Activated CD8-positive, alpha-beta memory T cell treated with anti-CD3 and anti-CD28 coated beads for 36 hours (primary cell): ENCODE data around the gene CNPPD1. TPM values are rescaled to one million over a fixed set of nuclear protein-coding genes. Genes with fewer than 3 reads are reported as not detected.
"Not testable (repeated sequence)": the region's sequence is repeated elsewhere in the genome, so short reads cannot be mapped to it uniquely, and the experiment has no call there.

Experiments
- CTCF ChIA-PET: fragments of 350-600 bp; sonication (Branson Sonifier 250); formaldehyde crosslinking; loops from one replicate; lab custom pipeline; 2021; ENCODE audit warnings: antibody characterized with exemption; lab: Charles Lee
- POLR2A ChIA-PET: fragments of 350-600 bp; sonication (Branson Sonifier 250); formaldehyde crosslinking; loops from one replicate; lab custom pipeline; 2021; ENCODE audit warnings: antibody characterized with exemption; lab: Charles Lee
- total RNA-seq, 2 experiments: library from RNA; stranded (reverse); gene quantifications; one replicate each; pipeline ENCODE4 v1.2.3, GENCODE V29; 2021

The CNPPD1 gene
- total RNA-seq, 2 experiments from 2014 or later = 53.8 to 58.2 TPM

GRCh38 chr2:219210886-219211362, 34.2 kb upstream of the CNPPD1 start:
- CTCF ChIA-PET = interaction anchor here (0.7 to 2.5 kb wide), 14 partner anchors 10 to 361 kb away, joined by 3 to 9 read pairs (median 3); partner anchors contain the start of genes OBSL1 and SLC23A3
- POLR2A ChIA-PET = interaction anchor here (0.6 to 1.4 kb wide), 4 partner anchors 34 to 67 kb away, joined by 3 to 4 read pairs (median 4); partner anchors contain the start of genes GLB1L, NHEJ1 and STK16

- POLR2A ChIA-PET = interaction anchor here (0.6 to 1.0 kb wide), 2 partner anchors 40 to 173 kb away, joined by 3 to 4 read pairs; no protein-coding TSS in a partner anchor
Observed at GRCh38 chr2:219210196-219210885, 33.6 kb upstream of the CNPPD1 start.

GRCh38 chr2:219209236-219210195, 32.8 kb upstream of the CNPPD1 start:
- CTCF ChIA-PET = interaction anchor here (0.9 to 1.9 kb wide), 3 partner anchors 8 to 49 kb away, joined by 5 to 9 read pairs (median 7); partner anchors contain the start of gene NHEJ1
- POLR2A ChIA-PET = interaction anchor here (0.6 to 2.3 kb wide), 6 partner anchors 9 to 317 kb away, joined by 4 to 7 read pairs (median 4); partner anchors contain the start of gene ABCB6

More at GRCh38 chr2:219210196-219210885, 33.6 kb upstream of the CNPPD1 start:
- CTCF ChIA-PET = interaction anchor here (0.7 to 1.5 kb wide), 2 partner anchors 180 to 230 kb away, joined by 3 to 4 read pairs; no protein-coding TSS in a partner anchor

GRCh38 chr2:219207884-219208740, 31.4 kb upstream of the CNPPD1 start:
- ChIA-PET POLR2A (interaction anchor here (0.6 to 2.9 kb wide), 5 partner anchors 8 to 33 kb away, joined by 4 to 18 read pairs (median 7); partner anchors contain the start of genes ABCB6, ANKZF1, ATG9A and CNPPD1), CTCF (interaction anchor here (0.6 to 1.9 kb wide), 4 partner anchors 9 to 48 kb away, joined by 3 to 9 read pairs (median 6); partner anchors contain the start of gene NHEJ1)

GRCh38 chr2:219207134-219207883, 30.6 kb upstream of the CNPPD1 start:
- POLR2A ChIA-PET = interaction anchor here (0.6 to 2.9 kb wide), 11 partner anchors 11 to 47 kb away, joined by 3 to 18 read pairs (median 7); partner anchors contain the start of genes ABCB6, ANKZF1, ATG9A and CNPPD1
- CTCF ChIA-PET = interaction anchor here (1.1 to 1.9 kb wide), 4 partner anchors 10 to 88 kb away, joined by 5 to 9 read pairs (median 7); no protein-coding TSS in a partner anchor

- POLR2A ChIA-PET = interaction anchor here (0.6 to 2.9 kb wide), 17 partner anchors 12 to 213 kb away, joined by 3 to 18 read pairs (median 6); partner anchors contain the start of genes ABCB6, ANKZF1, ATG9A and CNPPD1
- CTCF ChIA-PET = interaction anchor here (0.6 to 1.4 kb wide), 10 partner anchors 11 to 148 kb away, joined by 3 to 7 read pairs (median 4); partner anchors contain the start of genes CNPPD1 and SLC23A3
Observed at GRCh38 chr2:219206328-219207133, 29.8 kb upstream of the CNPPD1 start, which contains the start of gene ZFAND2B. ZFAND2B (plus strand) TSS chr2:219206782; CDS start chr2:219206988, 206 bp downstream.

GRCh38 chr2:219205981-219206327, 29.2 kb upstream of the CNPPD1 start:
- POLR2A ChIA-PET = interaction anchor here (0.6 to 2.9 kb wide), 16 partner anchors 13 to 213 kb away, joined by 3 to 18 read pairs (median 6); partner anchors contain the start of genes ABCB6, ANKZF1, ATG9A and CNPPD1
- CTCF ChIA-PET = interaction anchor here (0.6 to 1.4 kb wide), 9 partner anchors 12 to 147 kb away, joined by 3 to 7 read pairs (median 4); partner anchors contain the start of genes CNPPD1 and SLC23A3

GRCh38 chr2:219205165-219205538, 28.4 kb upstream of the CNPPD1 start:
- ChIA-PET CTCF (interaction anchor here (1.4 kb wide), 1 partner anchor 28 kb away, joined by 7 read pairs; the partner anchor contains the start of gene CNPPD1), POLR2A (interaction anchor here (0.7 to 2.9 kb wide), 3 partner anchors 16 to 49 kb away, joined by 4 to 18 read pairs (median 4); partner anchors contain the start of genes ANKZF1, ATG9A and TUBA4A)

GRCh38 chr2:219204425-219205164, 27.9 kb upstream of the CNPPD1 start:
- ChIA-PET CTCF (interaction anchor here (2.2 kb wide), 1 partner anchor 90 kb away, joined by 6 read pairs; no protein-coding TSS in a partner anchor), POLR2A (interaction anchor here (0.7 kb wide), 2 partner anchors 49 to 638 kb away, joined by 4 to 5 read pairs; partner anchors contain the start of gene TUBA4A)

GRCh38 chr2:219201331-219201730, 24.6 kb upstream of the CNPPD1 start:
- POLR2A ChIA-PET = interaction anchor here (1.2 to 2.6 kb wide), 4 partner anchors 18 to 187 kb away, joined by 3 to 15 read pairs (median 7); partner anchors contain the start of genes ABCB6, DNPEP, GLB1L and STK16
- CTCF ChIA-PET = not testable (repeated sequence)

GRCh38 chr2:219200502-219201326, 24.0 kb upstream of the CNPPD1 start:
- POLR2A ChIA-PET = interaction anchor here (0.6 to 2.6 kb wide), 12 partner anchors 8 to 541 kb away, joined by 3 to 15 read pairs (median 6); partner anchors contain the start of genes ABCB6, ANKZF1, ATG9A and BCS1L
- CTCF ChIA-PET = interaction anchor here (0.8 to 1.8 kb wide), 2 partner anchors 11 to 18 kb away, joined by 3 to 7 read pairs; no protein-coding TSS in a partner anchor

- ChIA-PET POLR2A (interaction anchor here (0.7 to 2.6 kb wide), 9 partner anchors 9 to 540 kb away, joined by 3 to 15 read pairs (median 6); partner anchors contain the start of genes ABCB6, ANKZF1, ATG9A and BCS1L), CTCF (interaction anchor here (1.8 kb wide), 1 partner anchor 17 kb away, joined by 7 read pairs; no protein-coding TSS in a partner anchor)
Observed at GRCh38 chr2:219199470-219200211, 22.9 kb upstream of the CNPPD1 start.
